GM12878 (cell line): ENCODE measurements around the gene LIN37. TPM values are rescaled to one million over a fixed set of nuclear protein-coding genes. Genes with fewer than 3 reads are reported as not detected.

Experiments used
- BCL11A ChIP-seq: IDR thresholded peaks from 2 replicates; pipeline ENCODE4 v1.6.1; 2011; ENCODE audit warnings: low read depth, low read length
- JUNB ChIP-seq: IDR thresholded peaks from 2 replicates; pipeline ENCODE4 v1.6.1; 2016; ENCODE audit warnings: antibody characterized with exemption, mild to moderate bottlenecking
- SREBF2 ChIP-seq: IDR thresholded peaks from 2 replicates; pipeline ENCODE4 v1.6.1; 2012; ENCODE audit warnings: mild to moderate bottlenecking, low read length
- STAT3 ChIP-seq: IDR thresholded peaks from 2 replicates; pipeline ENCODE4 v1.6.1; 2011; ENCODE audit warnings: low read depth, low read length, improper control_type of control experiment
- TBL1XR1 ChIP-seq: IDR thresholded peaks from 2 replicates; pipeline ENCODE4 v1.6.1; 2012; ENCODE audit warnings: low read depth, low read length, improper control_type of control experiment
- ZNF384 ChIP-seq: IDR thresholded peaks from 2 replicates; pipeline ENCODE4 v1.6.1; 2012; ENCODE audit warnings: low read depth, mild to moderate bottlenecking, low read length, improper control_type of control experiment, borderline replicate concordance
- polyA plus RNA-seq, 11 experiments: library from polyadenylated mRNA; depleted of rRNA in 4 of 11; unstranded in 6 of 11; stranded (reverse) in 5 of 11; fragments of >200 nt; fragmentation: Nextera tagmentation in 4 of 11; fragmentation: Illumina TruSeq in 1 of 11; extraction: Ambion mirVana in 4 of 11; extraction: Trizol in 1 of 11; gene quantifications; 1 replicate in 1 of 11; 2 replicates in 10 of 11; pipeline versions ENCODE4 v1.2.1 to v1.2.3, GENCODE V29; 2011 to 2016; ENCODE audit warnings: inconsistent platforms in 2 of 11, missing spikeins in 2 of 11, low read depth in 1 of 11
- total RNA-seq, 4 experiments: library from RNA; depleted of rRNA in 3 of 4; stranded (reverse); fragments of >200 nt in 3 of 4; fragmentation: Illumina TruSeq in 1 of 4; extraction: Trizol in 1 of 4; gene quantifications; 2 replicates each; pipeline versions ENCODE4 v1.2.1 to v1.2.3, GENCODE V29; 2013 to 2021
- TF ChIP-seq, protein P1 (sequence below): fragments of 450-650 bp; IDR thresholded peaks from 2 replicates; pipeline ENCODE4 v1.6.1; 2018; ENCODE audit warnings: borderline replicate concordance, mild to moderate bottlenecking; ENCODE audit not compliant: partially characterized antibody
- TF ChIP-seq, protein P2 (sequence below): IDR thresholded peaks from 2 replicates; pipeline ENCODE4 v1.6.1; 2012; ENCODE audit warnings: low read depth, low read length, improper control_type of control experiment
- TF ChIP-seq, protein P3 (sequence below): fragments of 450-650 bp; IDR thresholded peaks from 2 replicates; pipeline ENCODE4 v1.6.1; 2017; ENCODE audit warnings: antibody characterized with exemption, mild to moderate bottlenecking, moderate library complexity
- TF ChIP-seq, protein P4 (sequence below): fragments of 450-650 bp; formaldehyde crosslinking; IDR thresholded peaks from 2 replicates; pipeline ENCODE4 v1.4.0; 2022; ENCODE audit warnings: mild to moderate bottlenecking, moderate library complexity
- TF ChIP-seq, protein P5 (sequence below): fragments of 450-650 bp; IDR thresholded peaks from 2 replicates; pipeline ENCODE4 v1.6.1; 2017; ENCODE audit warnings: borderline replicate concordance

The LIN37 gene
- total and polyA plus RNA-seq, 10 of the 15 experiments (the other 5 are each of a cell fraction or from before 2014, with no cell fraction given), result 0.69 to 11.9 (median 7.6) TPM

DNA sequence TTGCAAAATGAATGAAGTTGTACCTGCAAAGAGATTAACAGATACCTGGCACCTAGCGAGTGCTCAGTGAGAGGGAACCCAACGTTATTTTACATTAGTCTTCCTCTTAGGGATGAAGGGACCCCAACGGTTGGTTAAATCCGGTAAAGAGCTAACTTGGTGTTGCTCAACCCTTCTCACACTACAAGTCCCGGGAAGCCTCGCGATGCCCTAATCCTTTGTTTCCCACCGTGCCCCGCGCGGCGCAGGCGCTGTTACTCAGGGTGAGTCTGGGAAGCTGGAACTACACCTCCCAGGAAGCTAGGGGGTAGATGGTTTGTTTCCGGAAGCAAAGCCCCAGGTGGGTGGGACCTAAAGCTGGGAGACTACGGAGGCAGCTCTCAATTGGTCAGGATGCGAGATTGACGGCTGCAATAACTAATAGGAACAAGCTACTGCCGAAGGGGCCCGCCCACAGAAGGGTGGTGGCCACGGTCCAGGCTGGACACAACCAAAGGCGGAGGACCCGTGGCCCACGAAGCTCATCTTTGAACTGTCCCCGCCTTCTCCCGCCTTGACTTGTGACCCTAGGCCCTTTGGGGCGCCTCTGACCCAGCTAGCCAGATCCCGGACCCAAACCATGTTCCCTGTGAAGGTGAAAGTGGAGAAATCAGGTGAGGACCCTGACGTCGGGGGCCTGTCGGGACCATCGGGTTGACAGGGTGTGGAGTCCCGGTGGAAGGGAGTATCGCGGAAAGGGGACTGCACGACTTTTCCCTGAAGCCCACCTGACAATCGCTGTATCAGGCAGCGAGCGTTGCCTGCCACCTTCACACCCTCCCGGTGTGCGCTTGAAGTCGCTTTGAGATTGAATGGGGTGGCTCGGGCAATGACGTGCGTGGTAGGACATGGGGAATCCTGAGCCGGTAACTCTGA, at the start of gene LIN37 (continued):
- TF ChIP-seq, protein P1, sequence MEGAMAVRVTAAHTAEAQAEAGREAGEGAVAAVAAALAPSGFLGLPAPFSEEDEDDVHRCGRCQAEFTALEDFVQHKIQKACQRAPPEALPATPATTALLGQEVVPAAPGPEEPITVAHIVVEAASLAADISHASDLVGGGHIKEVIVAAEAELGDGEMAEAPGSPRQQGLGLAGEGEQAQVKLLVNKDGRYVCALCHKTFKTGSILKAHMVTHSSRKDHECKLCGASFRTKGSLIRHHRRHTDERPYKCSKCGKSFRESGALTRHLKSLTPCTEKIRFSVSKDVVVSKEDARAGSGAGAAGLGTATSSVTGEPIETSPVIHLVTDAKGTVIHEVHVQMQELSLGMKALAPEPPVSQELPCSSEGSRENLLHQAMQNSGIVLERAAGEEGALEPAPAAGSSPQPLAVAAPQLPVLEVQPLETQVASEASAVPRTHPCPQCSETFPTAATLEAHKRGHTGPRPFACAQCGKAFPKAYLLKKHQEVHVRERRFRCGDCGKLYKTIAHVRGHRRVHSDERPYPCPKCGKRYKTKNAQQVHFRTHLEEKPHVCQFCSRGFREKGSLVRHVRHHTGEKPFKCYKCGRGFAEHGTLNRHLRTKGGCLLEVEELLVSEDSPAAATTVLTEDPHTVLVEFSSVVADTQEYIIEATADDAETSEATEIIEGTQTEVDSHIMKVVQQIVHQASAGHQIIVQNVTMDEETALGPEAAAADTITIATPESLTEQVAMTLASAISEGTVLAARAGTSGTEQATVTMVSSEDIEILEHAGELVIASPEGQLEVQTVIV, result peak; percentile 68
- TF ChIP-seq ZNF384, result no peak
- TF ChIP-seq JUNB, result no peak
- TF ChIP-seq TBL1XR1, result peak; percentile 56; the same call in 1 of the 2 replicates
- TF ChIP-seq BCL11A, result no peak
- TF ChIP-seq, protein P2, sequence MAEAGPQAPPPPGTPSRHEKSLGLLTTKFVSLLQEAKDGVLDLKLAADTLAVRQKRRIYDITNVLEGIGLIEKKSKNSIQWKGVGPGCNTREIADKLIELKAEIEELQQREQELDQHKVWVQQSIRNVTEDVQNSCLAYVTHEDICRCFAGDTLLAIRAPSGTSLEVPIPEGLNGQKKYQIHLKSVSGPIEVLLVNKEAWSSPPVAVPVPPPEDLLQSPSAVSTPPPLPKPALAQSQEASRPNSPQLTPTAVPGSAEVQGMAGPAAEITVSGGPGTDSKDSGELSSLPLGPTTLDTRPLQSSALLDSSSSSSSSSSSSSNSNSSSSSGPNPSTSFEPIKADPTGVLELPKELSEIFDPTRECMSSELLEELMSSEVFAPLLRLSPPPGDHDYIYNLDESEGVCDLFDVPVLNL, result 0 out of 2 replicates have a peak, but pooled peaks have one; percentile 14
- TF ChIP-seq SREBF2, result no peak
- no peak for TF ChIP-seq STAT3
- TF ChIP-seq, protein P3, sequence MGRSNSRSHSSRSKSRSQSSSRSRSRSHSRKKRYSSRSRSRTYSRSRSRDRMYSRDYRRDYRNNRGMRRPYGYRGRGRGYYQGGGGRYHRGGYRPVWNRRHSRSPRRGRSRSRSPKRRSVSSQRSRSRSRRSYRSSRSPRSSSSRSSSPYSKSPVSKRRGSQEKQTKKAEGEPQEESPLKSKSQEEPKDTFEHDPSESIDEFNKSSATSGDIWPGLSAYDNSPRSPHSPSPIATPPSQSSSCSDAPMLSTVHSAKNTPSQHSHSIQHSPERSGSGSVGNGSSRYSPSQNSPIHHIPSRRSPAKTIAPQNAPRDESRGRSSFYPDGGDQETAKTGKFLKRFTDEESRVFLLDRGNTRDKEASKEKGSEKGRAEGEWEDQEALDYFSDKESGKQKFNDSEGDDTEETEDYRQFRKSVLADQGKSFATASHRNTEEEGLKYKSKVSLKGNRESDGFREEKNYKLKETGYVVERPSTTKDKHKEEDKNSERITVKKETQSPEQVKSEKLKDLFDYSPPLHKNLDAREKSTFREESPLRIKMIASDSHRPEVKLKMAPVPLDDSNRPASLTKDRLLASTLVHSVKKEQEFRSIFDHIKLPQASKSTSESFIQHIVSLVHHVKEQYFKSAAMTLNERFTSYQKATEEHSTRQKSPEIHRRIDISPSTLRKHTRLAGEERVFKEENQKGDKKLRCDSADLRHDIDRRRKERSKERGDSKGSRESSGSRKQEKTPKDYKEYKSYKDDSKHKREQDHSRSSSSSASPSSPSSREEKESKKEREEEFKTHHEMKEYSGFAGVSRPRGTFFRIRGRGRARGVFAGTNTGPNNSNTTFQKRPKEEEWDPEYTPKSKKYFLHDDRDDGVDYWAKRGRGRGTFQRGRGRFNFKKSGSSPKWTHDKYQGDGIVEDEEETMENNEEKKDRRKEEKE, result no peak
- TF ChIP-seq, protein P4, sequence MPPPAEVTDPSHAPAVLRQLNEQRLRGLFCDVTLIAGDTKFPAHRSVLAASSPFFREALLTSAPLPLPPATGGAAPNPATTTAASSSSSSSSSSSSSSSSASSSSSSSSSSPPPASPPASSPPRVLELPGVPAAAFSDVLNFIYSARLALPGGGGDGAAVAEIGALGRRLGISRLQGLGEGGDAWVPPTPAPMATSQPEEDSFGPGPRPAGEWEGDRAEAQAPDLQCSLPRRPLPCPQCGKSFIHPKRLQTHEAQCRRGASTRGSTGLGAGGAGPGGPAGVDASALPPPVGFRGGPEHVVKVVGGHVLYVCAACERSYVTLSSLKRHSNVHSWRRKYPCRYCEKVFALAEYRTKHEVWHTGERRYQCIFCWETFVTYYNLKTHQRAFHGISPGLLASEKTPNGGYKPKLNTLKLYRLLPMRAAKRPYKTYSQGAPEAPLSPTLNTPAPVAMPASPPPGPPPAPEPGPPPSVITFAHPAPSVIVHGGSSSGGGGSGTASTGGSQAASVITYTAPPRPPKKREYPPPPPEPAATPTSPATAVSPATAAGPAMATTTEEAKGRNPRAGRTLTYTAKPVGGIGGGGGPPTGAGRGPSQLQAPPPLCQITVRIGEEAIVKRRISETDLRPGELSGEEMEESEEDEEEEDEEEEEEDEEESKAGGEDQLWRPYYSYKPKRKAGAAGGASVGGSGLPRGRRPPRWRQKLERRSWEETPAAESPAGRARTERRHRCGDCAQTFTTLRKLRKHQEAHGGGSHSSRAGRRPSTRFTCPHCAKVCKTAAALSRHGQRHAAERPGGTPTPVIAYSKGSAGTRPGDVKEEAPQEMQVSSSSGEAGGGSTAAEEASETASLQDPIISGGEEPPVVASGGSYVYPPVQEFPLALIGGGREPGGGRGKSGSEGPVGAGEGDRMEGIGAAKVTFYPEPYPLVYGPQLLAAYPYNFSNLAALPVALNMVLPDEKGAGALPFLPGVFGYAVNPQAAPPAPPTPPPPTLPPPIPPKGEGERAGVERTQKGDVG (CRISPR knock-in tag), result no peak
- TF ChIP-seq, protein P5, sequence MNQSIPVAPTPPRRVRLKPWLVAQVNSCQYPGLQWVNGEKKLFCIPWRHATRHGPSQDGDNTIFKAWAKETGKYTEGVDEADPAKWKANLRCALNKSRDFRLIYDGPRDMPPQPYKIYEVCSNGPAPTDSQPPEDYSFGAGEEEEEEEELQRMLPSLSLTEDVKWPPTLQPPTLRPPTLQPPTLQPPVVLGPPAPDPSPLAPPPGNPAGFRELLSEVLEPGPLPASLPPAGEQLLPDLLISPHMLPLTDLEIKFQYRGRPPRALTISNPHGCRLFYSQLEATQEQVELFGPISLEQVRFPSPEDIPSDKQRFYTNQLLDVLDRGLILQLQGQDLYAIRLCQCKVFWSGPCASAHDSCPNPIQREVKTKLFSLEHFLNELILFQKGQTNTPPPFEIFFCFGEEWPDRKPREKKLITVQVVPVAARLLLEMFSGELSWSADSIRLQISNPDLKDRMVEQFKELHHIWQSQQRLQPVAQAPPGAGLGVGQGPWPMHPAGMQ, result no peak
